Frontal cortex (tissue), 4 donors: ENCODE results near the gene CDK6. TPM values are rescaled to one million over a fixed set of nuclear protein-coding genes. Genes with fewer than 3 reads are reported as not detected.
A peak's percentile ranks its signal among the peaks of the same experiment; 100 is the strongest.
"Not testable (repeated sequence)": the region's sequence is repeated elsewhere in the genome, so short reads cannot be mapped to it uniquely, and the experiment has no call there.

Experiments
- DNase-seq, 2 donors: peaks; one replicate each; pipeline ENCODE4 v3.0.0; 2012; ENCODE audit warnings: low spot score in 2 of 2
- FAIRE-seq: peaks from 2 replicates; lab custom pipeline; 2012; peaks lifted over from hg19 to GRCh38; lab: Jason Lieb, UNC
- total RNA-seq: library from RNA; depleted of rRNA; stranded (reverse); fragments of >200 nt; gene quantifications from one replicate; pipeline ENCODE4 v1.2.3, GENCODE V29; 2014
- donor health status: control.
- donor health status: control.
- donor health status: control.

The CDK6 gene
- 10.2 TPM for total RNA-seq

- no peak for FAIRE-seq
Measured at GRCh38 chr7:92836489-92836999, at the start of gene CDK6. TSS of gene CDK6 (minus strand) at chr7:92836573. CDS start at chr7:92833323, 3,250 bp downstream.

GRCh38 chr7:92886039-92886438 is 49.7 kb upstream of the CDK6 start:
- FAIRE-seq, DNase-seq: not testable (repeated sequence)

More at GRCh38 chr7:92836489-92836999, at the start of gene CDK6:
- DNase-seq, result peak; percentile 47 to 54

GRCh38 chr7:92884218-92884617 is 47.8 kb upstream of the CDK6 start:
- DNase-seq (no peak), FAIRE-seq (no peak)

GRCh38 chr7:92882760-92883159 is 46.4 kb upstream of the CDK6 start:
- DNase-seq (no peak), FAIRE-seq (no peak)

GRCh38 chr7:92881091-92881485 is 44.7 kb upstream of the CDK6 start:
- DNase-seq, result no peak
- FAIRE-seq, result no peak

DNA sequence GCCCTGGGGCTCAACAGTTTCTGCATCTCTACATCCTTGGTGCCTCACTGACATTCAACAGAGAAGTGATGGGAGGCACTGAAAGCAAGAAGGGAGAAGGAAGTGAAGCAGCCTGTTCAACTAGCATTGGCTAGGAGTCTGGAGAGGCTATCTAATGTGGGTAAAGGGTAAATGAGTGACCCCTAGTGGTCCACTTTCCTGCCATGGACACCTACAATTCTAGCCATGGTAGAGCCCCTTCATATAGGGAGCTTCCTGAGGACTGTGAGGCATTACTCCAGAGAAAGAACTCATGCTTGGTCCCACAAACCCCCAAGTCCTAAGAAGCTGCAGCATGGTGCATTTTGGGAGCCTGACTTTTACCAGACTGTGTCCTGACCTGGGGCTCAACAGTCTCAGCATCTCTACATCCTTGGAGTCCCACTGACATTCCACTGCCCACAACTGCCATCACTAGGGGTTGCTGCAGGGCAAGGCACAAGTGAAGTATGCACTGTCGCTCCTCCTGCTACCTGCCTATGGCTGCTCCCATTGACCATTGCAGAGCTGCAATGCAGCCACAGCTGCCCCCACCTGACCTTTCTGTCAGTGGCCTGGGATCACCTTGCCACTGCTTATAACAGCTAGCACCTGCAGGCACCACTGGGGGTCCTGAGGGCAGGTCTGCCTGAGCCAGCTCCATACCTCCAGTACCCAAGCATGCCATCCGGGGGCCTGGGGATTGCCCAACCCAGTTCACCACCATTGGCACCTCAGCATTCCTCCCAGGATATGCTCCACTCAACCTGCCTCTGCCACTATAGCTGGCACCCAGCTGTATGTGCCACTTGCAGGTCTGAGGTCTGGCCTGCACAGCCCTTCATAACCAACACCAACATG is 44.1 kb upstream of the CDK6 start:
- FAIRE-seq, result no peak
- DNase-seq, result no peak

DNA sequence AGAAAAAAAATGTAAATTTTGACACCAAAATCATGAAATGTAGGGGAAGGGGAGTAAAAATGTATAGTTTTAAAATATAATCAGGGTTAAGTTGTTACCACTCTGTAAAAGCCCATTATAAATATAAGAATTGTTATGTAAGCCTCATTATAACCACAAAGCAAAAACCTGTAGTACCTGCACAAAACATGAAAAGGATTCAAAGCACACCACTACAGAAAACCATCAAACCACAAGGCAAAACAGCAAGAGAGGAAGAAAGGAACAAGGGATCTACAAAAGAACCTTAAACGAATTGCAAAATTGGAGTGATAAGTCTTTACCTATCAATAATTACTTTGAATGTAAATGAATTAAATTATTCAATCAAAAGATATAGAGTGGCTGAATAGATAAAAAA is 41.0 kb upstream of the CDK6 start:
- FAIRE-seq, result no peak
- DNase-seq, result no peak

GRCh38 chr7:92876836-92877235 is 40.5 kb upstream of the CDK6 start:
- DNase-seq (no peak), FAIRE-seq (no peak)

- no peak for FAIRE-seq
Measured at GRCh38 chr7:92875719-92876118, 39.3 kb upstream of the CDK6 start.

DNA sequence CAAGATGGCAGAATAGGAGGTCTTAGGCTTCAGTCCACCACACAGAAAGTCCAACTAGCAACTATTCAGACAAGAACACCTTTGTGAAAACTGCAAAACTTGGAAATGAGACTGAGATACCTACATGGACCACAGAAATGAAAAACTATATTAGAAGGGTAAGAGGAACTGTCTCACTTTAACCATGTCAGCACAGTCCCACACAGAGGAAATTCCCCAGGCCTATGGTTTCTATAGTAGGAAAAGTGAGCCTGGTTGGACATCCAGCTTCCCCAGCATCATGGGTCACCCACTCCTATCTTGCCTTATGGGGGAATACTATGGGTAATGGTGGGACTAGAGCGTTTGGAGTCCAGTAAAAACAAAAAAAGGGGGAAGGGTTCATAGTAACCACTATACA is 38.8 kb upstream of the CDK6 start:
- FAIRE-seq, result no peak

More at GRCh38 chr7:92875719-92876118, 39.3 kb upstream of the CDK6 start:
- DNase-seq, result no peak

DNA sequence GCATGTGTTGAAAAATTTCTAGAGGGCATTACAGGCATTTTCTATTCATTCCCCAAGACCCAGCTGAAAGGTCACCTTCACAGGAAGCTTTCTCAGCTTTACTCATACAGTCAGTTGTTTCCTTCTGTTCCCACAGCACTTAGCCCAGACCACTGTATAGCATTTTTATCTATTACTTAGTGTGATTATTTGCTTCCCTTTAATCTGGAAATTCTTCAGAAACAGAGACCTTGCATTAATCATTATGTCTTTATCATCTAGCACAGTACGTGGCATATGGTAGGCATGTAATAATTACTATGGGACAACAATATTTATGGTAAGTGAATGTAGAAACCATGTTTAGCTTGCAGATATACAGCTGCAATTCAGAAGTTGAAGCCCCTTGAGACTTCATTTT is 38.2 kb upstream of the CDK6 start:
- no peak for DNase-seq
- FAIRE-seq, result no peak

More for the DNA sequence above, 38.8 kb upstream of the CDK6 start:
- no peak for DNase-seq

DNA sequence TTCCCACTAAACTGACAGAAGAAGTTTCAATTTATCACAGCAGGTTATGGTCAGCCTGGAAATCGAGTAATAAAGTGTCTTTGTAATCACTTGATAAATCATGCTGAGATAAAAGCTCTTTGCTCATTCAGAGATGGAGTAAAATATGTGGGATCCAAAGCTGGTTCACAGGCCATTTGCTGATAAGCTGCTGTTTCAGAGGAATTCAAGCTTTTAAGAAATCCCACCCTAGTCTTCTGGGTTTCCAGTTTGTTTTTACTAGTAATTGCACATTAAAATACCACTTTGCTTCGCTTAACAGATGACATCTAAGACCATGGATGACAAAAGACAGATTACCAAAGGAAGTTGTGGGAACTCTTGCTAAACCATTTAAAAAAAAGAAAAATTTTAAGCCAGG is 37.4 kb upstream of the CDK6 start:
- no peak for FAIRE-seq
- DNase-seq, result no peak

- FAIRE-seq (no peak), DNase-seq (no peak)
Measured at GRCh38 chr7:92872701-92873100, 36.3 kb upstream of the CDK6 start.

DNA sequence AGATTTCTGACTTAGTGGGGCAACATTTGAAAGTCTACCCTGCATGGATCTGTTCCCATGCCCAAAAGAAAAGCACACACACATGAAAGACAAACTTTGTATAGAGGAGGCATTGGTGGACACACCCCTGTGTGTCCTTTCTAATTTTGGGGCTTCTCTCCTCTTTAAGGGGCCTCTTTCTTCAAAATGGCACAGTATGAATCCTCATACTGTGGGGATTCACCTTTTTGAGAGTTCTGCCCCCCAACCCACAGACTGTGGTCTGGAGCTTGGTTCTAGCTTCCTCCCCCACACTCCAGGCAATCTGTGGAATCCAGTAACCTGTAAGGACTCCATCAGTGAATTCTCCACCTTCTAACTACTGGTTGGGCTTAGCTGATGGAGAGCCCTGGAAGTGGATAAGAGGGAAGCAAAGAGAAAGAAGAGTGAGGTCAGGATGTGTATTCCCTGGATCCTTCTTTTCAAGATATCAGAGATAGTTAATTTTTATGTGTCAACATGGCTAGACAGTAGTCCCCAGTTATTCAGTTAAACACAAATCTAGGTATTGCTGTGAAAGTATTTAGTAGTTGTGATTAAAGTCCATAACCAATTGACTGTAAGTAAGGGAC is 32.4 kb upstream of the CDK6 start:
- FAIRE-seq (no peak), DNase-seq (no peak)

DNA sequence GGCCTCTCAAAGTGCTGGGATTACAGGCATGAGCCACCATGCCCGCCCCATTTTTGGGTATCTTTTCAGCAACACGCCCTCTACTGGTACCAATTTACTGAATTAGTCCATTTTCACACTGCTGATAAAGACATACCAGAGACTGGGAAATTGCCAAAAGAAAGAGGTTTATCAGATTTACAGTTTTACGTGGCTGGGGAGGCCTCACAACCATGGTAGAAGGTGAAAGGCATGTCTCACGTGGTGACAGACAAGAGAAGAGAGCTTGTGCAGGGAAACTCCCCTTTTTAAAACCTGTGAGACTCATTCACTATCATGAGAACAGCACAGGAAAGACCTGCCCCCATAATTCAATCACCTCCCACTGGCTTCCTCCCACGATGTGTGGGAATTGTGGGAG is 27.8 kb upstream of the CDK6 start:
- not testable (repeated sequence) for FAIRE-seq, DNase-seq

DNA sequence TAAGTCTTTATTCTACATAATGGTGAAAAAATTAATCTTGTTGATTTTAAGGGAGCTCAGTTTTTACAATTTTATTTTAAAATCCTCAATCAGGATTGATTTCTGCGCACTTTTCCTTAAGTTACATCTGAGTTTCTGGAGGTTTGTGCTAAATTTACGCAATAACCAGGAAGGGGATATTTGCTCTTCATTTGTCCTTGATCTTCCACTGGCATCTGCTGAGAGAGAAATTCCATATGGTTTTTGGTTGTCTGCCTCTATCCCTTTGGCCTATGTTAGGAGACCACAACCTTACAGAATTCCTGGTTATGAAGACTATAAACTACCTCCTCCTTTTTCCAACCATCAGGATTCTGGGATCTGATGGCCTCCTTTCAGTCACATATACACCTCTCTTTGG is 20.1 kb upstream of the CDK6 start:
- DNase-seq, result no peak
- FAIRE-seq, result no peak

DNA sequence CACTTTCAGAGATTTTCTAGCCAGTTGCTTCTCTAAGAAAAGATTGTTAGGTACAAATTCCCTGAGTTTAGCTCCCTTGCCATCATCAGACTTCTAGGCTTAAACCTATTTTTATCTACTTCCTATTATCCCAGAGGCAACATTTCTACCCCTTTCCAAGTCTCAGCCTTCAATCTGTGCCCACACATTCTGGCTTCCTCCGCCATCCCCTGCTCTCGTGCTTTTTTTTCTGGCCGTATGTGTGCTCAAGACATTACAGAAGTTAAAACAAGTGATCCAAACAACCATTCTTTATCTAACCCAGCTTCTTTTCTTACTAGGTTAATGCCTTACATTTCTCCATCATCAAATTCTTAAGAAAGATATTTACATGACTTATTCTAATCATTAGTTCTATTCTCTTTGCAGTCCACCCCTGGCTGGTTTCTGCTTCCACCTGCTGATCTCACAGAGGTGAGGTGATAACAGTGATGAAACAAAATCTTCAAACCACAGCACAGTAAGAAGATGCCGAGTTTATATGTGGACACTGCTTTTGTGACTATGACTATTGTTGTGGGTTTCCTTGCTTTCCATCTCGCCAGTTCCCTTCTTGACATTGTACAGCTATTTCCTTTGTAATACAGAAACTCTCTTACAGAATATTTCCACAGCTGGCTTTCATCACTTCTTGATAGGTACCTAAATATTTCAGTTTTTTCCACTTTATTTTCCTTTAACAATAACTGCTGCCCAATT is 18.3 kb upstream of the CDK6 start:
- no peak for DNase-seq
- FAIRE-seq, result no peak

- FAIRE-seq (no peak), DNase-seq (no peak)
Measured at GRCh38 chr7:92851732-92852131, 15.4 kb upstream of the CDK6 start.

DNA sequence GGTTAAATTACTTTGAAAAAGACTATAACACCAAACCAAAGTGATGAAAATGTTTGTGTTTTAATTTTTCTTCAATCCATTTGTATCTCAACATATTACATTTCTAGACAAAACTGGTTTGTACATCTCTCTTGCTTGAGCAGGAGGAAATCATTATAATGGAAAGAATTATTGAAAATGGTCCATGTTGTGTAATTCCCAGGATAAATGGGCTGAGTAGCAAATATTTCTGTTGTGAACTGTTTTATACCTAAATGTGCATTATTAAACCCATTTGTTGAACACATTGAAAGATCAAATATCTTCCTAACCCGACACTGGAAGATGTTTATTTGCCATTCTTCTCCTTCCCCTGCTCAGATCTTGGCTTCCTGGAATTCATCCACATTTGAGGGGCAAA is 14.1 kb upstream of the CDK6 start:
- FAIRE-seq (no peak), DNase-seq (no peak)

DNA sequence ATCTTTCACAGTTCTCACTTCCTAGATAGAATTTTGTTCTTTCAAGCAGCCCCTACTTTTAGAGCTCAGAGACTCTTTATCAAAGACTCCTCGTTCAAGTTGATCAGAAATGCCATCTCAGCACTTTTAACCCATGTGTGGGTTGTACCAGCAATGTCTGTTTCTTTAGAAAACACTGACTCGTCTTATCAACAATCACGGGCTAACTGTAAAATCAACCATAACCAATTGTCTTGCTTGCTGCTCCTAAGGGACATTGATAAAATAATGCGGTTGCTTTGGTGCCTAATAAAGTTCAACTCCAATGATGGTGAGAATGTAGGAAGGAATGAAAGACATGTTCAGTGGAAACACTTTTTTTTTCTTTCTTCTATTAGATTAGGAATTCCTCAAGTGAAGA is 12.9 kb upstream of the CDK6 start:
- FAIRE-seq, result no peak
- no peak for DNase-seq
